Skeletal muscle satellite cell (primary cell): ENCODE results near the gene FIGN.

Source experiments
- H3K27me3 ChIP-seq: 2 replicates; pipeline ENCODE4 v1.7.0; 2013; ENCODE audit warnings: low read length; ENCODE audit not compliant: control insufficient read depth, insufficient read depth
- H3K36me3 ChIP-seq: 2 replicates; pipeline ENCODE4 v1.7.0; 2013; ENCODE audit warnings: mild to moderate bottlenecking, control low read depth, low read length; ENCODE audit not compliant: insufficient read depth
- H3K4me1 ChIP-seq: 2 replicates; pipeline ENCODE4 v1.7.0; 2013; ENCODE audit warnings: low read length; ENCODE audit not compliant: control insufficient read depth, insufficient read depth
- H3K4me2 ChIP-seq: 2 replicates; pipeline ENCODE4 v1.7.0; 2013; ENCODE audit warnings: mild to moderate bottlenecking, low read length
- H3K4me3 ChIP-seq: 2 replicates; pipeline ENCODE4 v1.7.0; 2013; ENCODE audit warnings: low read length
- H3K9ac ChIP-seq: 2 replicates; pipeline ENCODE4 v1.7.0; 2013; ENCODE audit warnings: mild to moderate bottlenecking, low read depth, low read length, moderate library complexity
- H3K9me3 ChIP-seq: replicated peaks from 2 replicates; pipeline ENCODE4 v1.7.0; 2013; ENCODE audit warnings: mild to moderate bottlenecking, control low read depth, low read length

Gene FIGN

DNA sequence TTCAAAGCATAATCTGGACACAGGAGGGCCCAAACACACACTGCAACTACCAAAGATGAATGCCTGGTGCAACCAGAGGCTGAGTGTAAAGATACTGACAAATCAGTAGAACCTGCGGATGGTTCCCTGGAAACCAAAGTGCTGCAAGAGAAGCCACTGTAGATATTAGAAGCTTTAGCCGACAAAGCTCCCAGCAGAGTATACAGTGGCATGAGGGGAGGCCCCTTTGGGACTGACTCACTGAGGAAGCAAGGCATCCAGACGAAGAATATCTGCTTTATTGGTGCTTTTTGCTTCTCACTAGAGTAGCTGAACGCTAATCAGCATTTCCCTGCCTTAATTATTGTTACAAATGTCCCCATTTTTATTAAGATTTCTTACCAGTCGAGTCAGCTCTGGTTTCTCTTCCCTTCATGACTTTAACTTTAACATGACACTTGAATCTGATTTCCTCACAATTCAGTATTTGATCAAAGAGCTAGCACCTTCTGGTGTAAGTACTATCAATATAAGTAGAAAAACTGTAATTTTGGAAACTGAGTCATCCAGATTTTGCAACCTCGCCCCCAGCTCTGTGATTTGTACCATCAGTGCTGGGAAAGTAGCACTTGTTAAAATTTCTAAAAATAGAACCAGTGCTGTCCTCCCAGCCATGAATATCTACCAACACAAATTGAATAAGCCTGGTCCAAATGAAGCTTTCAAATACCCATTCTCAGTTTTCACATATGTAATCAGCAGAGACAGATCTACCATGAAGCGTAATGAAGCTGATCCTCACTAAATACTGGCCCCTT, 34.2 kb downstream of the FIGN start:
- H3K36me3 ChIP-seq: no peaks in the 10 kb centered on the region
- H3K4me3 ChIP-seq: no peak overlapping the region
- H3K4me2 ChIP-seq: no peak overlapping the region
- H3K9me3 ChIP-seq: no peaks in the 10 kb centered on the region
- H3K4me1 ChIP-seq: peaks cover 5% of the 10 kb centered on the region
- H3K27me3 ChIP-seq: no peaks in the 10 kb centered on the region
- no peak overlapping the region for H3K9ac ChIP-seq

GRCh38 chr2:163698857-163699256, 37.0 kb downstream of the FIGN start:
- H3K27me3 ChIP-seq: no peaks in the 10 kb centered on the region

DNA sequence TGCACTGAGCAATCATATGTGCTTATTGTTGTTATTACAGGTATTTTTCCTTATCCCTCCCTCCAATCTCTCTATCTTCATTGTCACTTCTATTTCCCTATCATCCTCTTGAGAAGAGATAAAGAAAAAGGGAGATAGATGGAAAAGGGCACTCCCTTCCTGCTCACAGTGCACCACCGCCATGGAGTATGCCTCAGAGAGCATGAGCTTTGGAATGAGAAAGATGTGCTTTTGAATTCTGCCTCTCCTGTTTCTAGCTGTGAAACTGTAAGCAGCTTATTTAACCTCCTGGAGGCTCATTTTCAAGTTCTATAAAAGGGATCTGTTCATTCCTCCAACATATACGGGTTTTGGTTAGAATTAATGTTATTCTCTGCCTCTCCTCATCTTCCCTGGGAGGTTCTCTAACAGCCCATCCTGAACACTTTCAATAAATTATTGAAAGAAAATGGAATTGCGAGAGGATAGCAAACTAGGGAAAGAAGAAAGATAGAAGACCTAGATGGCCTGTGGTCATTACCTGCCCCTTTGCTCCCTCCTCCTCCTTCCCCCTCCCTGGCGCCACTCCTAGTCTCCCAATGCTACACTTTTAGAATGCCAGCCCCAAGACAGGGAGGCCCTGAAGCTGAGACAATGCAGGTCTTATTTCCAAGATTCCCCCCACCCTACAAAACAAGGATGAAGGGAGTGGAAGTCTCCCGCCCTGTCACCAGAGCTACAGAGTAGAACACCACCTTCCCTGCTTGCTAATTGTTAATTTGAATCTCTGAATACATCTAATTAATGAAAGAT, 37.8 kb downstream of the FIGN start:
- Histone ChIP-seq H3K9me3 (no peaks in the 10 kb centered on the region), H3K36me3 (no peaks in the 10 kb centered on the region), H3K4me2 (no peak overlapping the region), H3K27me3 (no peaks in the 10 kb centered on the region), H3K4me3 (no peak overlapping the region), H3K4me1 (peaks cover 5% of the 10 kb centered on the region), H3K9ac (no peak overlapping the region)

More at GRCh38 chr2:163698857-163699256, 37.0 kb downstream of the FIGN start:
- Histone ChIP-seq H3K9me3 (no peaks in the 10 kb centered on the region), H3K4me3 (no peak overlapping the region), H3K4me2 (no peak overlapping the region), H3K4me1 (peaks cover 5% of the 10 kb centered on the region), H3K9ac (no peak overlapping the region), H3K36me3 (no peaks in the 10 kb centered on the region)

- Histone ChIP-seq H3K36me3 (no peaks in the 10 kb centered on the region), H3K4me2 (no peak overlapping the region), H3K4me3 (no peak overlapping the region), H3K27me3 (no peaks in the 10 kb centered on the region), H3K9me3 (no peaks in the 10 kb centered on the region), H3K4me1 (peaks cover 5% of the 10 kb centered on the region), H3K9ac (no peak overlapping the region)
Observed at GRCh38 chr2:163697429-163697828, 38.4 kb downstream of the FIGN start.

GRCh38 chr2:163693484-163693883, 42.3 kb downstream of the FIGN start:
- Histone ChIP-seq H3K4me3 (no peak overlapping the region), H3K9ac (no peak overlapping the region), H3K9me3 (no peaks in the 10 kb centered on the region), H3K36me3 (no peaks in the 10 kb centered on the region), H3K4me2 (no peak overlapping the region), H3K27me3 (no peaks in the 10 kb centered on the region), H3K4me1 (peaks cover 7% of the 10 kb centered on the region)

- no peaks in the 10 kb centered on the region for H3K27me3 ChIP-seq
- no peak overlapping the region for H3K9ac ChIP-seq
- no peak overlapping the region for H3K4me3 ChIP-seq
- H3K36me3 ChIP-seq: no peaks in the 10 kb centered on the region
- H3K4me1 ChIP-seq: peaks cover 7% of the 10 kb centered on the region
- H3K9me3 ChIP-seq: no peaks in the 10 kb centered on the region
- no peak overlapping the region for H3K4me2 ChIP-seq
Observed at GRCh38 chr2:163692611-163693482, 43.0 kb downstream of the FIGN start.

DNA sequence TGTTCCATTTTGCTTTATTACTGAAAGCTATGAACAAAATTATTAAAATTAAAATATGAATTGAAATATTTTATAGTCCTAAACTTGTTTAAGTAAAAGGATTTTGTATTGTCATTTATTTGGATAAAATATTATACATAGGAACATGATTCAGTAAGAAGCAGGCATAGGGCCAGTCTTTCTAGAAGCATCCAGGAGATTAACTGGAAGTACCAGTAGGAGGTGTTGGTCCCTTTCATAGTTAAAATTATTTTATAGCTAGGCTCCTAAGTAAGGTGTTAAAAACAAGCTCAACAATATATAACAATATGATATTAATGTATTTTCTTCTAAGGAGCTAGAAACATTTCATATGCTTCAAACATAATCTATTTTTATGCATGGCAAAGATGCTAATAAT, 43.7 kb downstream of the FIGN start:
- no peaks in the 10 kb centered on the region for H3K9me3 ChIP-seq
- no peak overlapping the region for H3K9ac ChIP-seq
- no peaks in the 10 kb centered on the region for H3K36me3 ChIP-seq
- H3K4me1 ChIP-seq: peaks cover 7% of the 10 kb centered on the region
- H3K27me3 ChIP-seq: no peaks in the 10 kb centered on the region
- H3K4me2 ChIP-seq: no peak overlapping the region
- H3K4me3 ChIP-seq: no peak overlapping the region

DNA sequence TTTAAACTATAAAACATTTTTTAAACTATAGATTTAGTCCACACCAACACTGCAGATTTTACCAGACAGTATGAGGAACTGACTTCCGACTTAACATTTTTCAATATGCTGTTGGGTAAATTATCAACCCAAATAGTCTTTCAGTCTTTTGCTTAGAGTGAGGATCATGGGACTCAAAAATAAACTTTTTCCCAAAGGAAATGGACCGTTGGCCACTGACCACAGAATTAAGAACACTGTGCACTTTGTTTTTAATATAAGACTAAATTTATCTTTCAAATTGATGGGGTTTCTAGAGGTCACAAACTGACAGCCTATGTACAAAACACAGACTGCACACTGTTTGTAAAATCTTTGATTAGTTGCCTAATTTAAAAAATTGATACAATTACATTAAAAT, 44.9 kb downstream of the FIGN start:
- Histone ChIP-seq H3K4me3 (no peak overlapping the region), H3K4me1 (peaks cover 7% of the 10 kb centered on the region), H3K27me3 (no peaks in the 10 kb centered on the region), H3K36me3 (no peaks in the 10 kb centered on the region), H3K9me3 (no peaks in the 10 kb centered on the region), H3K9ac (no peak overlapping the region), H3K4me2 (no peak overlapping the region)

GRCh38 chr2:163687217-163687616, 48.6 kb downstream of the FIGN start:
- Histone ChIP-seq H3K27me3 (no peaks in the 10 kb centered on the region), H3K9me3 (no peaks in the 10 kb centered on the region), H3K4me2 (no peak overlapping the region), H3K4me3 (no peak overlapping the region), H3K4me1 (peaks cover 16% of the 10 kb centered on the region), H3K9ac (no peak overlapping the region), H3K36me3 (no peaks in the 10 kb centered on the region)

DNA sequence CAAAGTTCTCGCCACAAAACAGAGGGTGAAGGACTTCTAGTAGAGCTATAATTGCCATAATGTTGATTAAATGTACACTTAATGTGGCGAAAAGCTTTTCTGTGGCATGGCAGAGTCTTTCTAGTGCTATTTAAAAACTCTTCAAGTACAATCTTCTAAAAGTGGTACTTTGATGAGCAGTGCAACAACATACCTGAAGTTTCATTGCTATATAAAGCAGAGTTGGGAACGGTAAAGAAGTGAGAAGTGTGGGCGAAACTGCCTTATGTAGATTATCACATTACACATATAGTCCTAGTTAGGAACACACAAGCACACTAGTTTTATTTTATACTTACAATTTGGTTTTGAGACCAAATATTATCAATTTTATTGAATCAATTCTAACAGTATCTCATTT, 49.5 kb downstream of the FIGN start:
- H3K4me3 ChIP-seq: no peak overlapping the region
- no peaks in the 10 kb centered on the region for H3K9me3 ChIP-seq
- no peak overlapping the region for H3K4me2 ChIP-seq
- H3K36me3 ChIP-seq: no peaks in the 10 kb centered on the region
- H3K4me1 ChIP-seq: peaks cover 18% of the 10 kb centered on the region
- H3K9ac ChIP-seq: no peak overlapping the region
- no peaks in the 10 kb centered on the region for H3K27me3 ChIP-seq

GRCh38 chr2:163682695-163683094, 53.1 kb downstream of the FIGN start:
- Histone ChIP-seq H3K36me3 (no peaks in the 10 kb centered on the region), H3K9ac (no peak overlapping the region), H3K9me3 (no peaks in the 10 kb centered on the region), H3K4me1 (peaks cover 17% of the 10 kb centered on the region), H3K4me2 (no peak overlapping the region), H3K4me3 (no peak overlapping the region), H3K27me3 (no peaks in the 10 kb centered on the region)
